ENCODE measurements around the gene MRM3.

MRM3 gene

GRCh38 chr17:796609-797008, 14.5 kb downstream of the MRM3 start (continued):
- TF ChIP-seq IKZF3 (tag by site-specific recombination; IDR thresholded peaks at IDR 0.05) (no peak), WT1 (tag by site-specific recombination; IDR thresholded peaks at IDR 0.05) (no peak), GLIS2 (tag by site-specific recombination; IDR thresholded peaks at IDR 0.05) (no peak), ZNF239 (tag by site-specific recombination; IDR thresholded peaks at IDR 0.05) (no peak), ZNF585B (tag by site-specific recombination; IDR thresholded peaks at IDR 0.05) (no peak), ZXDB (tag by site-specific recombination; IDR thresholded peaks at IDR 0.05) (no peak), ZNF248 (tag by site-specific recombination; IDR thresholded peaks at IDR 0.05) (no peak), ZNF2 (tag by site-specific recombination; IDR thresholded peaks at IDR 0.05) (no peak)

- Histone ChIP-seq H3K36me3 (ENCODE audit: control insufficient read depth in 2 of 2, insufficient read depth in 1 of 2, low read length in 2 of 2) (peaks cover 0 to 16% of the 10 kb centered on the region in 2 experiments), H3K4me3 (ENCODE audit: low read depth, low read length) (no peak overlapping the region), H3K27ac (ENCODE audit: extremely low read depth, low read depth, low read length) (no peak overlapping the region), H3K4me1 (ENCODE audit: control insufficient read depth, insufficient read depth, low read length) (no peaks in the 10 kb centered on the region), H3K9me3 (ENCODE audit: control insufficient read depth, insufficient read depth, low read depth, low read length) (no peaks in the 10 kb centered on the region)
- ChIA-PET POLR2A (interaction anchor here (0.6 to 2.1 kb wide), 3 partner anchors 34 to 183 kb away, joined by 3 to 5 read pairs (median 3); partner anchors contain the start of gene NXN), CTCF (interaction anchor here (0.5 to 11.0 kb wide), 6 partner anchors 12 to 385 kb away, joined by 3 to 173 read pairs (median 4); partner anchors contain the start of gene NXN)
- TF ChIP-seq BCL11A (tag by site-specific recombination; IDR thresholded peaks at IDR 0.05; ENCODE audit: low read depth): no peak
- TF ChIP-seq ZNF24 (tag by site-specific recombination; IDR thresholded peaks at IDR 0.05): no peak
- no peak for TF ChIP-seq ZSCAN5A (tag by site-specific recombination; IDR thresholded peaks at IDR 0.05)
- TF ChIP-seq ZNF530 (tag by site-specific recombination; IDR thresholded peaks at IDR 0.05; ENCODE audit: low read depth): no peak
- TF ChIP-seq BCL6B (tag by site-specific recombination; IDR thresholded peaks at IDR 0.05): no peak
- TF ChIP-seq ZNF645 (tag by site-specific recombination; IDR thresholded peaks at IDR 0.05): no peak
- no peak for TF ChIP-seq GLI2 (tag by site-specific recombination; IDR thresholded peaks at IDR 0.05; ENCODE audit: borderline replicate concordance, low read depth)
- TF ChIP-seq ZNF624 (tag by site-specific recombination; IDR thresholded peaks at IDR 0.05): no peak
- no peak for TF ChIP-seq ZNF404 (tag by site-specific recombination; IDR thresholded peaks at IDR 0.05)
- TF ChIP-seq PRDM1 (tag by site-specific recombination; IDR thresholded peaks at IDR 0.05): no peak
- TF ChIP-seq YY1 (tag by site-specific recombination; IDR thresholded peaks at IDR 0.05): no peak
- no peak for TF ChIP-seq ZNF274 (IDR thresholded peaks at IDR 0.05; ENCODE audit: low read length)
- TF ChIP-seq ZNF274 (tag by site-specific recombination; IDR thresholded peaks at IDR 0.05; ENCODE audit: borderline replicate concordance): no peak
- TF ChIP-seq ZNF701 (tag by site-specific recombination; IDR thresholded peaks at IDR 0.05): no peak
- no peak for TF ChIP-seq ZSCAN18 (tag by site-specific recombination; IDR thresholded peaks at IDR 0.05)
- TF ChIP-seq ZBTB7A (tag by site-specific recombination; IDR thresholded peaks at IDR 0.05; ENCODE audit: low read depth): no peak
These were observed 15.2 kb downstream of the MRM3 start for GRCh38 chr17:797236-797840.

Measured in HEK293 (cell line).